ENCODE measurements around the gene ZNG1F.
"Not testable (repeated sequence)": the region's sequence is repeated elsewhere in the genome, so short reads cannot be mapped to it uniquely, and the experiment has no call there.

ZNG1F gene

DNA sequence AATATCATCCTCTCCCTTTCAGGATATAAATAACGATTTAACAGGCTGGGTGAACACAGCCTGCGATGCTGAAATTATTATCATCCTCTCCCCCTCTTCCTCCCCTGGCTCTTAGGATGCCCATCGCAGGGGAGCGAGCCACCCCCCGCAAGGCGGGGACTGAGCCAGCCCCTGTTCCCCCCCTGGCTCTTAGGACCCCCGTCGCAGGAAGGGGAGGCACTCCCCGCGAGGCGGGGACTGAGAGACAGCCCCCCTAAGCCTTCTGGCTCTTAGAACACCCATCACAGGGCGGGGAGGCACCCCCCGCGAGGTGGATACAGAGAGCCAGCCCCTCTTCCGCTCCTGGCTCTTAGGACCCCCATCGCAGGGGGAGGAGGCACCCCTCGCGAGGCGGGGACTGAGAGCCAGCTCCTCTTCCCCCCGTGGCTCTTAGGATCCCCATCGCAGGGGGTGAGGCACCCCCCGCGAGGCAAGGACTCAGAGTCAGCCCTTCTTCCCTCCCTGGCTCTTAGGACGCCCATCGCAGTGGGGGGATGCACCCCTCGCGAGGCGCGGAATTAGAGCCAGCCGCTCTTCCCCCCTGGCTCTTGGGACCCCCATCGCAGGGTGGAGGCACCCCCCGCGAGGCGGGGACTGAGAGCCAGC is 82.5 kb downstream of the ZNG1F start:
- H3K36me3 ChIP-seq (ENCODE audit: low read depth); DNase-seq (ENCODE audit: low spot score); H3K4me3 ChIP-seq (ENCODE audit: severe bottlenecking); H3K27ac ChIP-seq (ENCODE audit: poor library complexity, severe bottlenecking); H3K9me3 ChIP-seq (ENCODE audit: severe bottlenecking); H3K4me1 ChIP-seq (ENCODE audit: insufficient read depth, poor library complexity, severe bottlenecking); ATAC-seq (ENCODE audit: low read depth); H3K27me3 ChIP-seq (ENCODE audit: insufficient read depth, poor library complexity, severe bottlenecking): not testable (repeated sequence)

DNA sequence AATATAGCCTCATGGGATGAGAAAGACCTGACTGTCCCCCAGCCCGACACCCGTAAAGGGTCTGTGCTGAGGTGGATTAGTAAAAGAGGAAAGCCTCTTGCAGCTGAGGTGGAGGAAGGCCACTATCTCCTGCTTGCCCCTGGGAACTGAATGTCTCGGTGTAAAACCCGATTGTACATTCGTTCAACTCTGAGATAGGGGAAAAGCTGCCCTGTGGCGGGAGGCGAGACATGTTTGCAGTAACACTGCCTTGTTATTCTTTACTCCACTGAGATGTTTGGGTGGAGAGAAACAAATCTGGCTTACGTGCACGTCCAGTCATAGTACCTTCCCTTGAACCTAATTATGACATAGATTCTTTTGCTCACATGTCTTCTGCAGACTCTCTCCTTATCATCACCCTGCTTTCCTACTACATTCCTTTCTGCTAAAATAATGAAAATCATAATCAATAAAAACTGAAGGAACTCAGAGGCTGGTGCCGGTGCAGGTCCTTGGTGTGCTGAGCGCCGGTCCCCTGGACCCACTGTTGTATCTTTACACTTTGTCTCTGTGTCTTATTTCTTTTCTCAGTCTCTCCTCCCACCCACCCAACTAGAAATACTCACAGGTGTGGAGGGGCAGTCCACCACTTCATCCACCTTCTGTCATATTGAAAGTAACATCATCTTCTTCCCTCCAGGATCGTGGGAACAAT is 83.4 kb downstream of the ZNG1F start:
- not testable (repeated sequence) for H3K4me1 ChIP-seq (ENCODE audit: insufficient read depth, poor library complexity, severe bottlenecking); H3K27me3 ChIP-seq (ENCODE audit: insufficient read depth, poor library complexity, severe bottlenecking)

DNA sequence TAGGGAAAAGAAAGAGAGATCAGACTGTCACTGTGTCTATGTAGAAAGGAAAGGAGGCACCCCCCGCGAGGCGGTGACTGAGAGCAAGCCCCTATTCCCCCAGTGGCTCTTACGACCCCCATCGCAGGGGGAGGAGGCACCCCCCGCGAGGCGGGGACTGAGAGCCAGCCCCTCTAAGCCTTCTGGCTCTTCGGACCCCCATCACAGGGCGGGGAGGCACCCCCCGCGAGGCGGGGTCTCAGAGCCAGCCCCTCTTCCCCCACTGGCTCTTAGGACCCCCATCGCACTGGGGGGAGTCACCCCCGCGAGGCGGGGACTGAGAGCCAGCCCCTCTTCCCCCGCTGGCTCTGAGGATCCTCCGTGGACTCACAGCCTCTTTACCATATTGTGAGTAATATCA is 84.6 kb downstream of the ZNG1F start:
- not testable (repeated sequence) for ATAC-seq (ENCODE audit: low read depth); H3K9me3 ChIP-seq (ENCODE audit: severe bottlenecking); H3K27me3 ChIP-seq (ENCODE audit: insufficient read depth, poor library complexity, severe bottlenecking); H3K4me1 ChIP-seq (ENCODE audit: insufficient read depth, poor library complexity, severe bottlenecking); H3K36me3 ChIP-seq (ENCODE audit: low read depth); H3K27ac ChIP-seq (ENCODE audit: poor library complexity, severe bottlenecking); DNase-seq (ENCODE audit: low spot score); H3K4me3 ChIP-seq (ENCODE audit: severe bottlenecking)

More for the DNA sequence above, 83.4 kb downstream of the ZNG1F start:
- not testable (repeated sequence) for H3K4me3 ChIP-seq (ENCODE audit: severe bottlenecking); H3K9me3 ChIP-seq (ENCODE audit: severe bottlenecking); ATAC-seq (ENCODE audit: low read depth); DNase-seq (ENCODE audit: low spot score); H3K36me3 ChIP-seq (ENCODE audit: low read depth); H3K27ac ChIP-seq (ENCODE audit: poor library complexity, severe bottlenecking)

DNA sequence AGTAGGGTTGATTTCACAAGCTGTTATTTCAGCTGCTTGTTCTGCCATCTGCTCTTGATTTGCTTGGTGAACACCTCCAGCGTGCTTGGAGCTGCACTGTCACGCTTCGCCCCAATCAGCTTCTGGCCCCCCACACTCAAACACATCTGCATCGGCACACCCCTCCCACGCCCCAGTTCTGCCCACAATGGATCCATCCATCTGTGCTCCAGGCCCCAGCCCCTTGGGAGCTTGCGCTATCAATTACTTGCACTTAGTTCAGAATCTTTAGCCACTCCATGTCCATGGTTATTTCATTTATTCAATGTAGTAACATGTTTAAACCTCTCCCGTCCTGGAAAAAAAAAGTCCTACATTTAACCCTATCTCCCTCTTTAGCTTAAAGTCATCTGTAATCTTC is 88.6 kb downstream of the ZNG1F start:
- not testable (repeated sequence) for H3K27ac ChIP-seq (ENCODE audit: poor library complexity, severe bottlenecking); H3K27me3 ChIP-seq (ENCODE audit: insufficient read depth, poor library complexity, severe bottlenecking); ATAC-seq (ENCODE audit: low read depth); H3K4me3 ChIP-seq (ENCODE audit: severe bottlenecking); H3K9me3 ChIP-seq (ENCODE audit: severe bottlenecking); DNase-seq (ENCODE audit: low spot score); H3K4me1 ChIP-seq (ENCODE audit: insufficient read depth, poor library complexity, severe bottlenecking); H3K36me3 ChIP-seq (ENCODE audit: low read depth)

DNA sequence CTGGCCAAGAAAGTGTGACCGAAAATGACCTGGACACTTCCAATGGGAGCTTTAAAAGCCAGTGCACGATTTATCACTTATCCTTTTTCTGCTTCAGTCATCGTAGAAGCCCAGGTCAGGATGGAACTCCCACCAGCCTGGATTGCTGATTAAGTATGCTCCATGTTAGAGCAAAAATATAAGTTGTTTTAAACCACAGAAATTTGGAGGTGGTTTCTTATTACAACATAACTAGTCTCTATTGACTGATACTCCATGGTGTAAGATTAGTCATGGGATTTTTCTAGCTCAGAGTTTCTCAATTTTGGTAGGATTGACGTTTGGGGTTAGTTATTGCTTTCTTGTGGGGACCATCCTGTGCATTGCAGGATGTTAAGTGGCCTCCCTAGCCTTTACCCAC is 90.4 kb downstream of the ZNG1F start:
- not testable (repeated sequence) for ATAC-seq (ENCODE audit: low read depth); H3K4me3 ChIP-seq (ENCODE audit: severe bottlenecking); H3K9me3 ChIP-seq (ENCODE audit: severe bottlenecking); H3K36me3 ChIP-seq (ENCODE audit: low read depth); H3K27ac ChIP-seq (ENCODE audit: poor library complexity, severe bottlenecking); H3K4me1 ChIP-seq (ENCODE audit: insufficient read depth, poor library complexity, severe bottlenecking); H3K27me3 ChIP-seq (ENCODE audit: insufficient read depth, poor library complexity, severe bottlenecking); DNase-seq (ENCODE audit: low spot score)

DNA sequence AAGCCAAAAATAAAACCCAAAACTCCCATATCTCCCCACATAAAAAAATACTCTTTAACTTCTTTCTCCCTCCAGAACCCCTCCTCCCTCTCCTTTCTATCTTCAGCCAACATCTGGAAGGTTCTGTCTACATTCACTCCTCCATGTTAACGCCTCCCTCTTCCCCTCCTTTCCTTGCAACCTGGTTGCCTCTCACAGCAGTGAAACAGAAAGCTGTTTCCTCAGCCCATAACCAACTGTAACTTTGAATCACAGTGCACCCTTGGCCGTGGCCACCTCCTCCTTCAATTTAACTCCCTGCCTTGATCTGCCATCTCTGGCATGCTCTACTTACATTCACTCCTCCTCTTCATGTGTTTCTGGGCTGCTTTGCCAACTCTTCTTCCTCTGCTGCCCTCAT is 94.1 kb downstream of the ZNG1F start:
- DNase-seq (ENCODE audit: low spot score); H3K27ac ChIP-seq (ENCODE audit: poor library complexity, severe bottlenecking); H3K4me3 ChIP-seq (ENCODE audit: severe bottlenecking); H3K27me3 ChIP-seq (ENCODE audit: insufficient read depth, poor library complexity, severe bottlenecking); H3K36me3 ChIP-seq (ENCODE audit: low read depth); H3K9me3 ChIP-seq (ENCODE audit: severe bottlenecking); H3K4me1 ChIP-seq (ENCODE audit: insufficient read depth, poor library complexity, severe bottlenecking); ATAC-seq (ENCODE audit: low read depth): not testable (repeated sequence)

DNA sequence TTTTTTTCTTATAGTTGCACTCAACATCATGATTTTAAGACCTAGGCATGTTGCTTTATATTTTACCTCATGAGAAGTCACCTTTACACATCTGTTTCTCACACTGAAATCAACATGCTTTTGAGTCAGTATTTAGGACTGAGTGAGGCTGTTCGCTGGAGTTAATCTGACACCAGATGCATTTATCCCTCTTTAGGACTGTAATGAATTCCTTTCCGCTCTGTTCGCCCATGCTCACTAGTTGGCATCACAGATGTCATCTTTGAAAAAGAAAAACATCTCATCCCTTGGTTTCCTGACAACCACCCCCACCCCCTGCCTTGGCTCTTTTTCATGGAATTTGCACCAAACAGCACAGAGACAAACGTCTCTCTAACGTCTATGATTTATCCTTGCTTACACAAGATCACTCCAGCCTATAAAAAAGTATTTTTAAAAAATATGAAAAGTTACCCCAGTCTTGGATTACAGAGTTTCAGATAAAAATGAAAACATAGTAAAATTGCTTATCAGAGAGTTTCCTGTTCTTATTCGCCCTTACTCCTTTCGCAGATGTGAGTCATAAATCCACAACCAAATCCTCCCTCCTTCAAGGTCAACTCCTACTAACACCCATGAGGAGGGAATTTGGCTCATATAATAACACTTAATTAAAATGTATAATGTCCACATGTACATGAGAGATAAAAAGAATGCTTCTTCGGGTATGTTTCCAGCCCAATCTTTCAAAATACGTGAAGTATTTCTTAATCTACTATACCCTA is 94.9 kb downstream of the ZNG1F start:
- not testable (repeated sequence) for ATAC-seq (ENCODE audit: low read depth); H3K27me3 ChIP-seq (ENCODE audit: insufficient read depth, poor library complexity, severe bottlenecking); H3K4me1 ChIP-seq (ENCODE audit: insufficient read depth, poor library complexity, severe bottlenecking); H3K27ac ChIP-seq (ENCODE audit: poor library complexity, severe bottlenecking); DNase-seq (ENCODE audit: low spot score); H3K9me3 ChIP-seq (ENCODE audit: severe bottlenecking); H3K36me3 ChIP-seq (ENCODE audit: low read depth); H3K4me3 ChIP-seq (ENCODE audit: severe bottlenecking)

DNA sequence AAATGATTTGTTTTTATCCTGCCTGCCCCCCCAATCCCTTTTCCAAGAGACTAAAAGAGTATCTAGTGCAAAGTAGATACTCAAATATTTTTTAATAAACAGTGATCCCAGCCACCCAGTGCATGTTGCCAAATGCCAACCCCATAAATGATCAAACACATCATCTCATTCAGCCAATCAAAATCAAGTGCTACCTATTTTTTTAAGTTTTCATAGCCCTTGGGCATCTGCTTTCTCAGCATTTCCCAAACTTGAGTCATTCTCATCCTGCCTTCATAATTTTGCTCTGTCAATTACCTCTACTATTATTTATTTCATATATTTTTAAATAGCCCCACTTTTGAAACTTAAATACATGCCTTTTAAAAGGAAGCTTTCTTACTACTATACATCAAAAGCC is 98.2 kb downstream of the ZNG1F start:
- peak; percentile 58; the same call in 2 of the 3 replicates for ATAC-seq (ENCODE audit: low read depth)

DNA sequence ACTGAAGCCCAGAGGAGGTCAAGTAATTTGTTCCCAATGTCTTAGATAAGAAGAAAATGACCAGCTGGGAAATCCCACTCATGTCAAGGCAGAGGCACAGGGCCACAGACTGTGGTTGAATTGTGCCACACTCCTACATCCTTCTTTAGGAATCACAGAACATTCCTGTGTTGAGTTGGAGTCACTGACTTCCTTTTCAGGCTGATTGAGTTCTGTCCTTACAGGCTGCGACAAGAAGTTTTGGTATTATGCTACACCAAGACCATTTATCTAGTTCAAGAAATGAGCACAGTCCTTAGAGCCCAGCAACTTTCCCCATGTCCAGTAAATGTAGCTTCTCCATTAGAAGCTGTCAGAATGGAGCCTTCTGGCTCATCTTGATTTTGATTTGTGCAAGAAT is 98.7 kb downstream of the ZNG1F start:
- not testable (repeated sequence) for DNase-seq (ENCODE audit: low spot score); H3K9me3 ChIP-seq (ENCODE audit: severe bottlenecking); H3K27ac ChIP-seq (ENCODE audit: poor library complexity, severe bottlenecking); ATAC-seq (ENCODE audit: low read depth); H3K4me3 ChIP-seq (ENCODE audit: severe bottlenecking); H3K4me1 ChIP-seq (ENCODE audit: insufficient read depth, poor library complexity, severe bottlenecking); H3K27me3 ChIP-seq (ENCODE audit: insufficient read depth, poor library complexity, severe bottlenecking); H3K36me3 ChIP-seq (ENCODE audit: low read depth)

More for the DNA sequence above, 98.2 kb downstream of the ZNG1F start:
- not testable (repeated sequence) for H3K36me3 ChIP-seq (ENCODE audit: low read depth); H3K4me3 ChIP-seq (ENCODE audit: severe bottlenecking); DNase-seq (ENCODE audit: low spot score); H3K27ac ChIP-seq (ENCODE audit: poor library complexity, severe bottlenecking); H3K4me1 ChIP-seq (ENCODE audit: insufficient read depth, poor library complexity, severe bottlenecking); H3K9me3 ChIP-seq (ENCODE audit: severe bottlenecking); H3K27me3 ChIP-seq (ENCODE audit: insufficient read depth, poor library complexity, severe bottlenecking)

Data from RWPE2 (cell line).